GM23338 (cell line): Measurements from ENCODE around the gene CPNE6. TPM values are rescaled to one million over a fixed set of nuclear protein-coding genes. Genes with fewer than 3 reads are reported as not detected.

Experiments
- ATAC-seq: fragments of 200-7000 bp; cut with Tn5 transposase; 3 replicates; pipeline ENCODE4 v1.9.1; 2020
- DNase-seq: peaks from one replicate; pipeline ENCODE4 v3.0.0-alpha.2; 2015; ENCODE audit warnings: low spot score
- H2AFZ ChIP-seq: fragments of 200-600 bp; sonication (generic); 2 replicates; pipeline ENCODE4 v1.8.0; 2016; ENCODE audit warnings: antibody characterized with exemption, mild to moderate bottlenecking, moderate library complexity
- H3F3A ChIP-seq: fragments of 200-600 bp; sonication (generic); replicated peaks from 2 replicates; pipeline ENCODE4 v1.8.0; 2017; ENCODE audit warnings: antibody characterized with exemption, mixed run types, low read depth
- H3K27ac ChIP-seq: fragments of 200-600 bp; sonication (generic); 2 replicates; pipeline ENCODE4 v1.6.1; 2016; ENCODE audit warnings: low read depth
- H3K27me3 ChIP-seq: fragments of 200-600 bp; sonication (generic); 2 replicates; pipeline ENCODE4 v1.8.0; 2016; ENCODE audit warnings: mild to moderate bottlenecking, mixed run types, moderate library complexity; ENCODE audit not compliant: insufficient read depth
- H3K36me3 ChIP-seq: fragments of 200-600 bp; sonication (generic); 2 replicates; pipeline ENCODE4 v1.8.0; 2016; ENCODE audit warnings: mild to moderate bottlenecking; ENCODE audit not compliant: insufficient read depth
- H3K4me1 ChIP-seq: fragments of 200-600 bp; sonication (generic); 2 replicates; pipeline ENCODE4 v1.8.0; 2016; ENCODE audit warnings: mild to moderate bottlenecking, moderate library complexity; ENCODE audit not compliant: insufficient read depth
- H3K4me2 ChIP-seq: fragments of 200-600 bp; sonication (generic); 2 replicates; pipeline ENCODE4 v1.7.1; 2017; ENCODE audit warnings: mixed run types
- H3K4me3 ChIP-seq: fragments of 200-600 bp; sonication (generic); 2 replicates; pipeline ENCODE4 v1.6.1; 2016; ENCODE audit warnings: mixed run types
- H3K79me2 ChIP-seq: fragments of 200-600 bp; sonication (generic); replicated peaks from 2 replicates; pipeline ENCODE4 v1.8.0; 2017; ENCODE audit warnings: mild to moderate bottlenecking; ENCODE audit not compliant: insufficient read depth
- H3K9me2 ChIP-seq: fragments of 200-600 bp; sonication (generic); 2 replicates; pipeline ENCODE4 v1.8.0; 2017; ENCODE audit not compliant: insufficient read depth
- H4K20me1 ChIP-seq: fragments of 200-600 bp; sonication (generic); replicated peaks from 2 replicates; pipeline ENCODE4 v1.8.0; 2017; ENCODE audit warnings: mild to moderate bottlenecking; ENCODE audit not compliant: insufficient read depth
- H3K27ac Mint-ChIP-seq: 2 replicates; pipeline ENCODE4 v1.8.0; 2020; ENCODE audit warnings: inconsistent platforms, mild to moderate bottlenecking, moderate library complexity, mixed read lengths
- H3K27me3 Mint-ChIP-seq: 3 replicates; pipeline ENCODE4 v1.8.0; 2022; ENCODE audit warnings: low read depth, mild to moderate bottlenecking, moderate library complexity, mixed read lengths, inconsistent platforms; ENCODE audit not compliant: insufficient read depth, poor library complexity
- H3K36me3 Mint-ChIP-seq: 3 replicates; pipeline ENCODE4 v1.8.0; 2021; ENCODE audit warnings: low read depth, mild to moderate bottlenecking, inconsistent platforms, moderate library complexity, mixed read lengths
- H3K4me1 Mint-ChIP-seq: 3 replicates; pipeline ENCODE4 v1.8.0; 2020; ENCODE audit warnings: mild to moderate bottlenecking, inconsistent platforms, mixed read lengths
- H3K4me3 Mint-ChIP-seq: 3 replicates; pipeline ENCODE4 v1.8.0; 2021; ENCODE audit warnings: moderate library complexity, mild to moderate bottlenecking, inconsistent platforms, mixed read lengths
- H3K9me3 Mint-ChIP-seq: 3 replicates; pipeline ENCODE4 v1.8.0; 2020; ENCODE audit warnings: moderate library complexity, mild to moderate bottlenecking, inconsistent platforms, mixed read lengths
- CREB1 ChIP-seq: fragments of 250-450 bp; sonication (Bioruptor Pico); IDR thresholded peaks from 2 replicates; pipeline ENCODE4 v1.5.0; 2020; ENCODE audit warnings: low read depth, mild to moderate bottlenecking, moderate library complexity
- CTCF ChIP-seq, 2 experiments: fragments of 200-600 bp in 1 of 2; sonication (generic) in 1 of 2; conservative IDR thresholded peaks; 2 replicates each; pipeline versions ENCODE4 v1.5.1 to v1.6.1; 2016 to 2017; ENCODE audit warnings: antibody characterized with exemption in 2 of 2, low read depth in 2 of 2, mild to moderate bottlenecking in 2 of 2, moderate library complexity in 1 of 2
- ETS1 ChIP-seq: IDR thresholded peaks from 2 replicates; pipeline ENCODE4 v1.6.1; 2016; ENCODE audit warnings: antibody characterized with exemption
- EZH2 ChIP-seq: fragments of 200-600 bp; sonication (generic); IDR thresholded peaks from one replicate; pipeline ENCODE4 v1.8.0; 2017; ENCODE audit warnings: antibody characterized with exemption, mild to moderate bottlenecking, low read depth; ENCODE audit not compliant: unreplicated experiment
- EZH2phosphoT487 ChIP-seq: fragments of 200-600 bp; sonication (generic); IDR thresholded peaks from one replicate; pipeline ENCODE4 v1.8.1; 2018; ENCODE audit warnings: antibody characterized with exemption; ENCODE audit not compliant: unreplicated experiment
- JUNB ChIP-seq: IDR thresholded peaks from one replicate; pipeline ENCODE4 v1.6.1; 2016; ENCODE audit warnings: antibody characterized with exemption; ENCODE audit not compliant: unreplicated experiment
- NANOG ChIP-seq: IDR thresholded peaks from 2 replicates; pipeline ENCODE4 v1.6.1; 2016; ENCODE audit warnings: antibody characterized with exemption, borderline replicate concordance
- POLR2AphosphoS5 ChIP-seq: IDR thresholded peaks from 2 replicates; pipeline ENCODE4 v1.6.1; 2016; ENCODE audit warnings: antibody characterized with exemption, low read depth
- ZNF114 ChIP-seq: fragments of 250-450 bp; sonication (Bioruptor Pico); IDR thresholded peaks from 2 replicates; pipeline ENCODE4 v1.5.0; 2020; ENCODE audit warnings: mild to moderate bottlenecking, moderate library complexity
- ZNF331 ChIP-seq: fragments of 250-450 bp; sonication (Bioruptor Pico); IDR thresholded peaks from 2 replicates; pipeline ENCODE4 v1.5.0; 2020; ENCODE audit warnings: low read depth, mild to moderate bottlenecking, moderate library complexity
- polyA plus RNA-seq: library from polyadenylated mRNA; unstranded; fragments of >200 nt; fragmentation: Nextera tagmentation; extraction: Ambion mirVana; gene quantifications from 2 replicates; pipeline ENCODE4 v1.2.1, GENCODE V29; 2016
- total RNA-seq: library from RNA; depleted of rRNA; stranded (reverse); fragments of >200 nt; shearing (Covaris generic); gene quantifications from 2 replicates; pipeline ENCODE4 v1.2.3, GENCODE V29; 2014
- TF ChIP-seq, protein P1 (sequence below): IDR thresholded peaks from one replicate; pipeline ENCODE4 v1.6.1; 2018; ENCODE audit warnings: antibody characterized with exemption; ENCODE audit not compliant: unreplicated experiment
- TF ChIP-seq, protein P2 (sequence below): fragments of 250-450 bp; sonication (Bioruptor Pico); IDR thresholded peaks from 2 replicates; pipeline ENCODE4 v1.5.0; 2020; ENCODE audit warnings: mild to moderate bottlenecking, moderate library complexity

The CPNE6 gene
- total and polyA plus RNA-seq, 2 experiments from 2014 or later, result 0.16 TPM; not detected in 1

DNA sequence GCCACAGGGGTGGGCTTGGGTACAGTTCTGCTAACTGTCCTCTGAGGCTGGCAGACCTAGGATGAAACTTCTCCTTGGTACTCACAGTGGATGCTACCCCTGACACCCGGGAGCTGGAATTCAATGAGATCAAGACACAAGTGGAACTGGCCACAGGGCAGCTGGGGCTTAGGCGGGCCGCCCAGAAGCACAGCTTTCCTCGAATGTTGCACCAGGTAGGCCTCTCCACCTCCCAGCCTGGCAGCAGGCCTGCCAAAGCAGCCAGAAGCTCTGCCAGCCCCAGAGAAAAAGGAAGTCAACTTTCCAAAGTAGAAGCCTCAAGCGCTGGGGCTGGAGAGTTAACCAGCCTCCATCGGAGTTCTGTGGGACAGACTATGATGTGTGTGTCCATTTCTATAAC, 45.8 kb downstream of the CPNE6 start:
- DNase-seq (no peak), ATAC-seq (no peak)
- no peak overlapping the region for H2AFZ ChIP-seq
- H3K9me3 Mint-ChIP-seq, result peaks cover 3% of the 10 kb centered on the region; the same call in 1 of the 3 replicates
- H3K4me2 ChIP-seq, result no peak overlapping the region
- H3K4me3 ChIP-seq, result no peak overlapping the region
- TF ChIP-seq EZH2phosphoT487 (no peak), CREB1 (CRISPR knock-in tag) (no peak), ZNF331 (CRISPR knock-in tag) (no peak), CTCF (conservative IDR thresholded peaks at IDR 0.05; ENCODE audit: low read depth in 2 of 2) (no peak), ETS1 (no peak), NANOG (no peak), EZH2 (no peak), POLR2AphosphoS5 (no peak), JUNB (no peak), ZNF114 (CRISPR knock-in tag) (no peak)
- TF ChIP-seq, protein P1, sequence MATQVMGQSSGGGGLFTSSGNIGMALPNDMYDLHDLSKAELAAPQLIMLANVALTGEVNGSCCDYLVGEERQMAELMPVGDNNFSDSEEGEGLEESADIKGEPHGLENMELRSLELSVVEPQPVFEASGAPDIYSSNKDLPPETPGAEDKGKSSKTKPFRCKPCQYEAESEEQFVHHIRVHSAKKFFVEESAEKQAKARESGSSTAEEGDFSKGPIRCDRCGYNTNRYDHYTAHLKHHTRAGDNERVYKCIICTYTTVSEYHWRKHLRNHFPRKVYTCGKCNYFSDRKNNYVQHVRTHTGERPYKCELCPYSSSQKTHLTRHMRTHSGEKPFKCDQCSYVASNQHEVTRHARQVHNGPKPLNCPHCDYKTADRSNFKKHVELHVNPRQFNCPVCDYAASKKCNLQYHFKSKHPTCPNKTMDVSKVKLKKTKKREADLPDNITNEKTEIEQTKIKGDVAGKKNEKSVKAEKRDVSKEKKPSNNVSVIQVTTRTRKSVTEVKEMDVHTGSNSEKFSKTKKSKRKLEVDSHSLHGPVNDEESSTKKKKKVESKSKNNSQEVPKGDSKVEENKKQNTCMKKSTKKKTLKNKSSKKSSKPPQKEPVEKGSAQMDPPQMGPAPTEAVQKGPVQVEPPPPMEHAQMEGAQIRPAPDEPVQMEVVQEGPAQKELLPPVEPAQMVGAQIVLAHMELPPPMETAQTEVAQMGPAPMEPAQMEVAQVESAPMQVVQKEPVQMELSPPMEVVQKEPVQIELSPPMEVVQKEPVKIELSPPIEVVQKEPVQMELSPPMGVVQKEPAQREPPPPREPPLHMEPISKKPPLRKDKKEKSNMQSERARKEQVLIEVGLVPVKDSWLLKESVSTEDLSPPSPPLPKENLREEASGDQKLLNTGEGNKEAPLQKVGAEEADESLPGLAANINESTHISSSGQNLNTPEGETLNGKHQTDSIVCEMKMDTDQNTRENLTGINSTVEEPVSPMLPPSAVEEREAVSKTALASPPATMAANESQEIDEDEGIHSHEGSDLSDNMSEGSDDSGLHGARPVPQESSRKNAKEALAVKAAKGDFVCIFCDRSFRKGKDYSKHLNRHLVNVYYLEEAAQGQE, result no peak
- TF ChIP-seq, protein P2, sequence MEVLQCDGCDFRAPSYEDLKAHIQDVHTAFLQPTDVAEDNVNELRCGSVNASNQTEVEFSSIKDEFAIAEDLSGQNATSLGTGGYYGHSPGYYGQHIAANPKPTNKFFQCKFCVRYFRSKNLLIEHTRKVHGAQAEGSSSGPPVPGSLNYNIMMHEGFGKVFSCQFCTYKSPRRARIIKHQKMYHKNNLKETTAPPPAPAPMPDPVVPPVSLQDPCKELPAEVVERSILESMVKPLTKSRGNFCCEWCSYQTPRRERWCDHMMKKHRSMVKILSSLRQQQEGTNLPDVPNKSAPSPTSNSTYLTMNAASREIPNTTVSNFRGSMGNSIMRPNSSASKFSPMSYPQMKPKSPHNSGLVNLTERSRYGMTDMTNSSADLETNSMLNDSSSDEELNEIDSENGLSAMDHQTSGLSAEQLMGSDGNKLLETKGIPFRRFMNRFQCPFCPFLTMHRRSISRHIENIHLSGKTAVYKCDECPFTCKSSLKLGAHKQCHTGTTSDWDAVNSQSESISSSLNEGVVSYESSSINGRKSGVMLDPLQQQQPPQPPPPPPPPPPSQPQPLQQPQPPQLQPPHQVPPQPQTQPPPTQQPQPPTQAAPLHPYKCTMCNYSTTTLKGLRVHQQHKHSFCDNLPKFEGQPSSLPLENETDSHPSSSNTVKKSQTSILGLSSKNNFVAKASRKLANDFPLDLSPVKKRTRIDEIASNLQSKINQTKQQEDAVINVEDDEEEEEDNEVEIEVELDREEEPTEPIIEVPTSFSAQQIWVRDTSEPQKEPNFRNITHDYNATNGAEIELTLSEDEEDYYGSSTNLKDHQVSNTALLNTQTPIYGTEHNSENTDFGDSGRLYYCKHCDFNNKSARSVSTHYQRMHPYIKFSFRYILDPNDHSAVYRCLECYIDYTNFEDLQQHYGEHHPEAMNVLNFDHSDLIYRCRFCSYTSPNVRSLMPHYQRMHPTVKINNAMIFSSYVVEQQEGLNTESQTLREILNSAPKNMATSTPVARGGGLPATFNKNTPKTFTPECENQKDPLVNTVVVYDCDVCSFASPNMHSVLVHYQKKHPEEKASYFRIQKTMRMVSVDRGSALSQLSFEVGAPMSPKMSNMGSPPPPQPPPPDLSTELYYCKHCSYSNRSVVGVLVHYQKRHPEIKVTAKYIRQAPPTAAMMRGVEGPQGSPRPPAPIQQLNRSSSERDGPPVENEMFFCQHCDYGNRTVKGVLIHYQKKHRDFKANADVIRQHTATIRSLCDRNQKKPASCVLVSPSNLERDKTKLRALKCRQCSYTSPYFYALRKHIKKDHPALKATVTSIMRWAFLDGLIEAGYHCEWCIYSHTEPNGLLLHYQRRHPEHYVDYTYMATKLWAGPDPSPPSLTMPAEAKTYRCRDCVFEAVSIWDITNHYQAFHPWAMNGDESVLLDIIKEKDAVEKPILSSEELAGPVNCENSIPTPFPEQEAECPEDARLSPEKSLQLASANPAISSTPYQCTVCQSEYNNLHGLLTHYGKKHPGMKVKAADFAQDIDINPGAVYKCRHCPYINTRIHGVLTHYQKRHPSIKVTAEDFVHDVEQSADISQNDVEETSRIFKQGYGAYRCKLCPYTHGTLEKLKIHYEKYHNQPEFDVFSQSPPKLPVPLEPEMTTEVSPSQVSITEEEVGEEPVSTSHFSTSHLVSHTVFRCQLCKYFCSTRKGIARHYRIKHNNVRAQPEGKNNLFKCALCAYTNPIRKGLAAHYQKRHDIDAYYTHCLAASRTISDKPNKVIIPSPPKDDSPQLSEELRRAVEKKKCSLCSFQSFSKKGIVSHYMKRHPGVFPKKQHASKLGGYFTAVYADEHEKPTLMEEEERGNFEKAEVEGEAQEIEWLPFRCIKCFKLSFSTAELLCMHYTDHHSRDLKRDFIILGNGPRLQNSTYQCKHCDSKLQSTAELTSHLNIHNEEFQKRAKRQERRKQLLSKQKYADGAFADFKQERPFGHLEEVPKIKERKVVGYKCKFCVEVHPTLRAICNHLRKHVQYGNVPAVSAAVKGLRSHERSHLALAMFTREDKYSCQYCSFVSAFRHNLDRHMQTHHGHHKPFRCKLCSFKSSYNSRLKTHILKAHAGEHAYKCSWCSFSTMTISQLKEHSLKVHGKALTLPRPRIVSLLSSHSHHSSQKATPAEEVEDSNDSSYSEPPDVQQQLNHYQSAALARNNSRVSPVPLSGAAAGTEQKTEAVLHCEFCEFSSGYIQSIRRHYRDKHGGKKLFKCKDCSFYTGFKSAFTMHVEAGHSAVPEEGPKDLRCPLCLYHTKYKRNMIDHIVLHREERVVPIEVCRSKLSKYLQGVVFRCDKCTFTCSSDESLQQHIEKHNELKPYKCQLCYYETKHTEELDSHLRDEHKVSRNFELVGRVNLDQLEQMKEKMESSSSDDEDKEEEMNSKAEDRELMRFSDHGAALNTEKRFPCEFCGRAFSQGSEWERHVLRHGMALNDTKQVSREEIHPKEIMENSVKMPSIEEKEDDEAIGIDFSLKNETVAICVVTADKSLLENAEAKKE (CRISPR knock-in tag), result no peak
- H3K36me3 Mint-ChIP-seq, result peaks cover 42% of the 10 kb centered on the region
- peaks cover 6% of the 10 kb centered on the region; the same call in 1 of the 2 replicates for H3F3A ChIP-seq
- H3K4me1 ChIP-seq, result peaks cover 6% of the 10 kb centered on the region
- H3K27ac Mint-ChIP-seq, result no peak overlapping the region
- peaks cover 16% of the 10 kb centered on the region for H3K4me1 Mint-ChIP-seq
- H3K27me3 ChIP-seq, result no peaks in the 10 kb centered on the region
- H4K20me1 ChIP-seq, result no peaks in the 10 kb centered on the region; the same call in none of the 2 replicates
- no peak overlapping the region for H3K4me3 Mint-ChIP-seq
- no peak overlapping the region for H3K27ac ChIP-seq
- H3K79me2 ChIP-seq, result peaks cover 11% of the 10 kb centered on the region
- peaks cover 21% of the 10 kb centered on the region for H3K27me3 Mint-ChIP-seq
- no peaks in the 10 kb centered on the region for H3K9me2 ChIP-seq
- peaks cover 16% of the 10 kb centered on the region; the same call in 1 of the 2 replicates for H3K36me3 ChIP-seq
